ENCODE data around the gene SSC5D.
"Not testable (repeated sequence)": the region's sequence is repeated elsewhere in the genome, so short reads cannot be mapped to it uniquely, and the experiment has no call there.

The SSC5D gene

DNA sequence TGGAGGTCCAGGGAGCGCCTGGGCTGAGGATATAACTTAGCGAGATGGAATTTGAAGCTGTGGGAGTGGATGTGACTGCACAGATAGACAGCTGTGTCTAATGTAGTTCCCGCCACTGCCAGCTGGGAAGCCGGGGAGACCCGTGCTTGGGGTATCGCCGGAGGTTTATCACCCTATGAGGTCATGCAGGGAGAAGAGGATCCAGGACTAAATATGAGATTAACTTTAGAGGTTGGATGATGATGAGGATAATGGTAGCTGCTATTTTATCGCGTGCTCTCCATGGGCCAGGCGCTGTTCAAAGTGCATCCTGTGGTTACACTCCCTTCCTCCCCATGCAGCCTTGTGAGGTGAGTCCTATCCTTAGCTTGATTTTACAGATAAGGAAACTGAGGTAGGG is 19.9 kb downstream of the SSC5D start:
- no peak for DNase-seq

DNA sequence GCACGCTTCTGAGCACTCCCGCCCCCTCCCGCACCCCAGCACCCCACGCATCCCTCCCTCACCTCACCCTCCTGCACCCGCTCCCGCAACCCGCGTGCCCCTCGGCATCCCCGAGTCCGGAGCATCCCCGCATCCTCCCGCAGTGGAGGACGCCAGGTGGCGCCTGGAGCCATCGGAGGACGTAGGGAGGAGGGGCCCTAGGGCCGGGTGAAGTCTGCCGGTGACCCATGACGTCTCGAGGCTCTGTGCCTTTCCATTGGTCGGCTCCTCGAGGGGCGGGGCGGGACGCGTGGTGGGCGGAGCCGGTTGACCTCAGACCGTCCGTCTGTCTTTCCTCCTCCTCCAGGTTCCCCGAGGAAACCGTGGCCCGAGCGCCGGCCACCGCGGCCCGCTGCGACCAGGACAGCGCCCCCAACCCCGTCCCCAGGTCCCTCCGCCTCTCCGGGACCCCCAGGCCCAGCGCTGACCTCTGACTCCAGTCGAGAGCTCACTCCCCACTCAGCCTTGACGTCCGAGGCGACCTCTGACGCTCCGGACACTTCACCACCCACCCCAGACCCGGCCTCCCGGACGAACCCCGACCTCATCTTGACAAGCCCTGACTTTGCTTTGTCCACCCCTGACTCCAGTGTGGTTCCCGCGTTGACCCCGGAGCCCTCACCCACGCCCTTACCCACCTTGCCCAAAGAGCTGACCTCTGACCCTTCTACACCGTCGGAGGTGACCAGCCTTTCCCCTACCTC is 28.8 kb downstream of the SSC5D start:
- peak; percentile 92 for DNase-seq

DNA sequence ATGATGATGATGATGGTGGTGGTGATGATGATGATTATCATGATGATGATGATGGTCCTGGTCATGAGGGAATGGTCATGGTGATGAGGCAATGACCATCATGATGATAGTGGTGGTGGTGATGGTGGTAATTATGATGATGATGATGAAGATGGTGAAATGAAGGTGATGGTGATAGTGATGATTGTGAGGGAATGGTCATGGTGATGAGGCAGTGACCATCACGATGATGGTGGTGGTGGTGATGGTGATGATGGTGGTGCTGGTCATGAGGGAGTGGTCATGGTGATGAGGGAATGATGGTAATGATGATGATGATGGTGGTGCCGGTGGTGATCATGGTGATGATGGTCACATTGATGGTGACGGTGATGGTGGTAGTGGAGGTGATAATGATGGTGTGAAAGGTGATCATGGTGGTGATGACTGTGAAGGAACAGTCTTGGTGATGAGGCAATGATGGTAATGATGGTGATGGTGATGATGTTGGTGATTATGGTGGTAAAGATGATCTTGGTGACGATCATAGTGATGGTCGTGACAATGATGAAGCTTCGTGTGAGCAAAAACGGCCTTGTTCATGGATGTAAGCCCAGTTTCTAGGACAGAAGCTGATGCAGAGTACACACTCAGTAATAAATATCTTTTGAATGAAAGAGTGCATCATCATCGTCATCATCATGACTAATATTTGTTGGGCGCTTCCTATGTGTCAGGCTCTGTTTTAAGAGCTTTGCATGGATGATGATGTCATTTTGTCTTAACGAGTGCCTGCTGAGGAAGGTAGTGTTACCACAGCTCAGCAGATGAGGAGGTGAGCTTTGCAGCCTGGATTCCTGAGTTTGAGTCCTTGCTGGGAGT is 31.4 kb downstream of the SSC5D start:
- no peak for DNase-seq

DNA sequence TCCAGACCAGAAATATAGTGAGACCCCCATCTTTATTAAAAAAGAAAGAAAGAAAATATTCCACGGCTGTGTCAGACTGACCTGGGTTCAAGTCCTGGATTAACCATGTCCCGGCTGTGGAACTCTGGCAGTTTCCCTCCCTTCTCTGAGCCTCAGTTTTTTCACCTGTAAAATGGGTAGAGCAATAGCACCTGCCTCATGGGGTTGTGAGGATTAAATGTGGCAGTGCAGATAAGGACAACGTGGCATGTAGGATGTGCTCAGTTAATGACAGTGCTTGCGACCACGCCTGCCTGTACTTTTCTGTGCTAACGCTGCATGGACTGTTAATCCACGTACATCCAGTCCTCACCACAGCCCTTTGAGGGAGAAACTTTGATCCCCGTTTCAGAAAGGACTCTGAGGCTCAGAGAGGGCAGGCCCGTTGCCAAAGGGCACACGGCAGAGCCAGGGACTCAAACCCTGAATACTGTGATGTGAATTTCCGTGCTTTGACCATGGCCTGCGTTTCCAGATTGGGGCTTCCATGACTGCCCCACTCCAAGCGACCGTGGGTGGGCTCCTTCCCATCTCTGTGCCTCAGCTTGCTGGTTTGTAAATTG is 32.6 kb downstream of the SSC5D start:
- no peak for DNase-seq

DNA sequence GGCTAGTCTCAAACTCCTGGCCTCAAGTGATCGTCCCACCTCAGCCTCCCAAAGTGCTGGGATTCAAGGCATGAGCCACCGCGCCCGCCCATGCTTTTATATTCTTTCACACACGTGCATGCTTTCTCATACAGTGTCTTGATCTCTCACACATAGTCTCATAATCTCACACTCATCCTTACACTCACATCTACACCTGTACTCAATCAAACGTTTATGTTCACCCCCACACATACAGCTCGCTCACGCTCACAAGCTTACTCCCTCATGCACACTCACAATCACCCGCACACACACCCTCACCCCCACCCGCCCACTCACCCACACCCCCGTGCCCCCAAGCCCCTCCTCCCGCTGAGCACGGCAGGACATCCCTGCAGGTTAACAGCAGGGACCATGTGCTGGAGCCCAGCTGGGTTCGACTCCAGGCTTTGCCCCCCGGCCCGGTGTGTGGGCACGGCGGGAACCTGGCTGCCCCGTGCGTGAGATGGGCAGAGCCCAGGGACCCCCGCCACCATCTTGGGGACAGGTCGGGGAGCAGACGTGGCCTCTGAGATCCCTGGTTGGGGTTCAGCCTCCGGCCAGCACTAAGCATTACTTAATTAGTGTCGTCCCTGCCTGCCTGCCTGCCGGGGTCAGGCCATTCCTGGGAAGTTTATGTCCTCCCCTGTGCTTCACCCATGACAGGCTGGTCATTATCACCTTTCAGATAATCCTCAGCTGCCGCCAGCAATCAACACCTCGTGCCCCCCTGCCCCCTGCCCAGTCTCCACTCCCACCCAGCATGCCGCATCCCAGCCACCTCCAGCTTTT is 37.3 kb downstream of the SSC5D start:
- DNase-seq = no peak

DNA sequence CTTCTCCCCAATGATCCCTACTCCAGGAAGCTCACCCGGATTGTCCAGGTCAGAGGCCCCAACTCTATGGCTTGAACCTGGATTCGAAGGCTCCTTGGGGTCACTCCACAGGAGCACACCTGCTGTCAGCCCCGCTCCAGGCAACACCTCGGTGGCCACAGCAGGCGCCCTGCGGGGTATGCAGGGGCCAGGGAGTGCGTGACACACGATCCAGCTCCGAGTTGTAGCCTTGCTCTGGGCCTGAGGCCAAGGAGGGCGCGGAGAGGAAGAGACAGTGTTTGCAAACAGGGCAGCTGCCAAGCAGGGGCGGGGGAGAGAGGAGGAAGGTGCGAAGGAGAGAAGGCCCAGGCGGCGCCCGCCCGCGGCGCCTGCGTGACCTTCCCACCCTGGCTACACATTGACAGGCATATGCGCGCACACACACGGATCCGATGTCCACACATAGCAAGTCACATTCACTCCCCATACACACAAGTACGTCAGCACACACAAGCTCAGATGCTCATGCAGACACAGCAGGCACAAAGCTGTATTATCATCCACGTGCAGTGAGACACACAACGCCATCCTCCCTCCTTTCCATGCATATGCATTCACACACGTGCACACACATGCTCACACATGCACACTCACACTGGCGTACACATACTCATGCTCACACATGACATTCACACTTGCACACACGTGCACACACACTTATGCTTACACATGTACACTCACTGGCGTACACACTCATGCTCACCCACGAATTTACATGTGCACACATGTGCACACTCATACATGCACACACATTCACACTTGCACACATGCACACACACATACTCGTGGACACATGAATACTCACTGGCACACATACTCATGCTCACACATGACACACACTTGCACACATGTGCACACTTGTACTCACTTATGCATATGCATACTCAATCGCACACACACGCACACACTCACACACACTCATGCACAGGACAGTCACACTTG is 38.3 kb downstream of the SSC5D start:
- no peak for DNase-seq

DNA sequence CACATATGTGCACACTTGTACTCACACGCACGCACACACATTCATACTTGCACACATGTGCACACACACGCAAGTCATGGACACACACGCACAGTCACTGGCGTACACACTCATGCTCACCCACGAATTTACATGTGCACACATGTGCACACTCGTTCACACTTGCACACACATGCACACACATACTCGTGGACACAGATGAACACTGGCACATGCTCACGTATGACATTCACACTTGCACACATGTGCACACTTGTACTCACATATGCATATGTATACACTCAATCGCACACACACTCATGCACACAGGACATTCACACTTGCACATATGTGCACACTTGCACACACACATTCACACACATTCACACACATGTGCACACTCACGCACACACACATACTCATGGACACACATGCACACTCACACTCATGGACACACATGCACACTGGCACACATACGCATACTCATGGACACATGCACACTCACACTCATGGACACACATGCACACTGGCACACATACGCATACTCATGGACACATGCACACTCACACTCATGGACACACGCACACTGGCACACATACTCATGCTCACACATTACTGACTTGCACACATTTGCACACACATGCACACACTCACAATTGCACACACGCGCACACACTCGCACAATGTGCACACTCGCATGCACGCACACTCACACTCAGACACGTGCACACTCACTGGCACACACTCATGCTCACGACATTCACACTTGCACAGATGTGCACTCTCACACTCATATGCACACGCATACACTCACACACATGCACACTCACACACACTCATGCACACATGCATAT is 39.2 kb downstream of the SSC5D start:
- no peak for DNase-seq

DNA sequence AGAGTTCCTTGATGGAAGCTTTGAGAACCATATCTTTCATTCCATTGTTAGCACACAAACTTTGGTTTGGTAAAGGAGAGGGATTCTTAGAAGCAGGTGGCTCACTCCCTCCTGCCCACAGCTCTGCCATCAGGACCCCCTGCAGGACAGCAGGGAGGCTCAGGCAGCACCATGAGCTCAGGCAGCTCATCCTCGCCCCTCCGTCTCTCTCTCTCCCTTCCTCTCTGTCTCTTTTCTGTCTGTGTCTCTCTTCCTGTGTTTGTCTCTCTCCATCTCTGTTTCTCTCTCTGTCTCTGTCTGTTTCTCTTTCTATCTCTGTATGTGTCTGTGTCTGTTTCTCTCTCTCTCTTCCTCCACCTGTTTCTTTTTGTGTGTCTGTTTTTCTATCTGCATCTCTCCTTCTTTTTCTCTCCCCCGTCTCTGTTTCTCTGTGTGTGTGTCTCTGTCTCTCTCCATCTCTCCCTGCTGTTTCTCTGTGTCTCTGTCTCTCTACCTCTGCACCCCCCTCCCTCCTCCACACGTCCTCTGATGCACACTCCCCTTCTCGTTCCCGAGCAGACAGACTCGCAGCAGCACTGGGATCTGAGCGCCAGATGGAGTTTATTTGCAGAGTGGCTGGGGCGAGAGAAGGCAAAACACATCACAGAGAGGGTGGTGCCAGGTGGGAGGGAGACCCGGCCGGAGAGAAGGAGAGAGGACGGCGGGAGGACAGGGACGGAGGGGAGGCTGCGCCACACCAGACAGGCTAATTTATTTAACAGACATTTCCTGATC is 40.0 kb downstream of the SSC5D start:
- DNase-seq = no peak

DNA sequence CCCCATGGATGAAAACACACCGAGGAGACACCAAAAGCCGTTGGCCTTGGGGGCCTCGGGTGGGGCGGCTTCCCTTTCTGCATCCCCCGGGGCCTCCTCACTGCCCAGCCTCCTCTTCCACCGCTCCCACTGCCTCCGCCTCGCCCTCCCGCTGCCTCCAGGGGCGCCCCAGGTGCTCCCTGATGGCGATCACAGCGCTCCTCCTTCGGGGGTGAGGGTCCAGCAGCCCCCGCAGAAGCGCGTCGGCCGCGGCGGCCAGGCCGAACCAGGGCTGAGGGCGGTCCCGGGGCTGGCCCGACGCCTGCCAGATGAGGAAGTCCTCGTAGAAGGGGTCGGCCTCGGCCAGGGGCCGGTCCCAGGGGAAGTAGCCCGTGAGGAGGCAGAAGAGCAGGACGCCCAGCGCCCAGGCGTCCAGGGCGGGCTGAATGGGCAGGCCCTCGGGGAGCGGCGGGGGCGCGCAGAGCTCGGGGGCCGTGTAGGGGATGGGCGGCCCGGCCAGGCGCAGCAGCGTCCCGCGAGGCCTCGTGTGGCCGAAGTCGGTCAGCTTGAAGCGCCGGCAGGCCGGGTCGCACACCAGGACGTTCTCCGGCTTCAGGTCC is 41.5 kb downstream of the SSC5D start:
- no peak for DNase-seq

DNA sequence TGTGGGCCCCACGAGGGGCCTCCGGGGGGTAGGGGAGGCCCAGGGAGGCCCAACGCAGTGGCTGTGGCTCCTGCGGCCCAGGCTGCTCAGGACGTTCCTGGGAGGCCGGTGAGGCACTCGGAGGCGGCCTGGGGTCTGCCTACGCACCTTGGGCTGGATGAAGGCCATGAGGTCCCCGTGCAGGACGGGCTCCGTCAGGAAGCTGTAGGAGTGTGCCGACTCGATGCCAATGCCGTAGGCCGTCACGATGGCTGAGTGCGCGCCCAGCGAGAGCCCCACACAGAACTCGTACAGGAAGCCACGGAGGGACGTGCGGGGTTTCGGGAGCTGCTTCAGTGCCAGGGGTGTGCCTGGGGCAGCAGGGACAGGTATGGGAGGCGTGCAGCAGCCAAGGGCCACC is 42.8 kb downstream of the SSC5D start:
- no peak for DNase-seq

DNA sequence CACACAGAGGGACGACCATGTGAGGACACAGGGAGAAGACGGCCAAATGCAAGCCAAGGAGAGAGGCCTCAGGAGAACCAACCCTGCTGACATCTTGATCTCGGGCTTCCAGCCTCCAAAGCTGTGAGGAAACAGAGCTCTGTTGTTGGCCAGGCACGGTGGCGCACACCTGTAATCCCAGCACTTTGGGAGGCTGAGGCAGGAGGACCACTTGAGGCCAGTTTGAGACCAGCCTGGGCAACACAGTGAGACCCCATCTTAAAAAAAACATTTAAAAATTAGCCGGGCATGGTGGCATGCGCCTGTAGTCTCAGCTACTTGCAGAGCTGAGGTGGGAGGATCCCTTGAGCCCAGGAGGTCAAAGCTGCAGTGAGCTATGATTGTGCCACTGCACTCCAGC is 46.0 kb downstream of the SSC5D start:
- DNase-seq = not testable (repeated sequence)

DNA sequence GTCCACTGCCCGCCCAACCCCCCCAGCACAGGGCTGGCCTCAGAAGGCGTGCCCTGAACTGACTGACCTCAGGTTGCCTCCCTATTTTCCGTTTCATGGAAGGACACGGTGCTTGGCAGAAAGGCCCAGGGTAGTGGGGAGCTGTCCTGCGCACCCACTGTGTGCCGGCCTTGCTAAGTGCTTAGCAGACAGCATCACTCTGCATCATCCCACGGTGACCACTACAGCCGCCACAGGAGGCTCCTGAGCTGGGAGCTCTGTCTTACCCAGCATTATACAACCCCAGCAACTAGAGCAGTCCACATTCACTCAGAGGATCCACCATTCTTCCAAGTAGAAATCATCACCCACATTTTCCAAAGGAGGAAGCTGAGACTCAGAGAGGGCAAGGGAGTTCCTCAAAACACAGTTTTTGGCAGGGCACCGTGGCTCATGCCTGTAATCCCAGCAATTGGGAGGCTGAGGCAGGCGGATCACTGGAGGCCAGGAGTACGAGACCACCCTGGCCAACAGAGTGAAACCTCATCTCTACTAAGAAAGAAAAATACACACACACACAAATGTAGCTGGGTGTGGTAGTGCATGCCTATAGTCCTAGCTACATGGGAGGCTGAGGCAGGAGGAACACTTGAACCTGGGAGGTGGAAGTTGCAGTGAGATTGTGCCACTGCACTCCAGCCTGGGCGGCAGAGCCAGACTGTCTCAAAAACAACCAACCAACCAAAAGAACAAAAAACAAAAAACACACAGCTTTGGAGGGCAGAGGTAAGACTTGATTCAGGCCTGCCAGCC is 47.1 kb downstream of the SSC5D start:
- DNase-seq = no peak

DNA sequence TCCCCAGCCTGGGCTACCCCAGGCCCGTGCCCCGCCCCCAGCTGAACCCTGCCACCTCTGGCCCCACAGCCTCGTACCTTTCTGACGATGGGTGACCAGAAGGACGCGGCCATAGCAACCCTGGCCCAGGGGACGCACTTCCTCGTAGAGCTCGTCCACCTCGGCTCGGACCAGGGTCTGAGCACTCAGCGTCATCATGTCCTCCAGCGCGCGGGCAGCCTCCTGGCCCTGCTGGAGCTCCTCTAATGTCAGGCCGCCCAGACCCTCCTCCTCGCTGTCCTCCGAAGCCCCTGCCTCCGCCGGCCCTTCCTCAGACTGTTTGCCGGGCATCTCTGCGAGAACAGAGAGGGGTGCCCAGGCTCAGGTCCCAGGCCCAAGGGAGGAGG is 47.7 kb downstream of the SSC5D start:
- no peak for DNase-seq

DNA sequence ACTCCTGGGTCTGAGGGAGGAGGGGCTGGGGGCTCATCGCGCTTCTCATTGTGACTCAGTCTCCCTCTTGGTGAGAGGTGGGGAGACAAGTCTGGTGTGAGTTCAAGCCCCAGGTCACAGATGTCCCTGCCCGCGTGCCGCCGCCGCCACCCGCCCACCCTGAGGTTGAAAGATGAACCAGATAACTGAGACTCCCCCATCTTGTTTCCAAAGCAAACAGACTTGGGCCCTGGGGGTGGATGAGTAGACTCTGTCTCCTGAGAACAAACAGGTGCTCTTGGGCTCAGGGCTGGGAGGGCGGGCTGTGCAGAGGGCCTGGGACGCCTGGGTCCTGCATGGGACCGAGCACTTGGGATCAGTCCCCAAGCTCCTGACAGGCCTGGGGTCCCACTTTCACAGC is 48.1 kb downstream of the SSC5D start:
- no peak for DNase-seq

DNA sequence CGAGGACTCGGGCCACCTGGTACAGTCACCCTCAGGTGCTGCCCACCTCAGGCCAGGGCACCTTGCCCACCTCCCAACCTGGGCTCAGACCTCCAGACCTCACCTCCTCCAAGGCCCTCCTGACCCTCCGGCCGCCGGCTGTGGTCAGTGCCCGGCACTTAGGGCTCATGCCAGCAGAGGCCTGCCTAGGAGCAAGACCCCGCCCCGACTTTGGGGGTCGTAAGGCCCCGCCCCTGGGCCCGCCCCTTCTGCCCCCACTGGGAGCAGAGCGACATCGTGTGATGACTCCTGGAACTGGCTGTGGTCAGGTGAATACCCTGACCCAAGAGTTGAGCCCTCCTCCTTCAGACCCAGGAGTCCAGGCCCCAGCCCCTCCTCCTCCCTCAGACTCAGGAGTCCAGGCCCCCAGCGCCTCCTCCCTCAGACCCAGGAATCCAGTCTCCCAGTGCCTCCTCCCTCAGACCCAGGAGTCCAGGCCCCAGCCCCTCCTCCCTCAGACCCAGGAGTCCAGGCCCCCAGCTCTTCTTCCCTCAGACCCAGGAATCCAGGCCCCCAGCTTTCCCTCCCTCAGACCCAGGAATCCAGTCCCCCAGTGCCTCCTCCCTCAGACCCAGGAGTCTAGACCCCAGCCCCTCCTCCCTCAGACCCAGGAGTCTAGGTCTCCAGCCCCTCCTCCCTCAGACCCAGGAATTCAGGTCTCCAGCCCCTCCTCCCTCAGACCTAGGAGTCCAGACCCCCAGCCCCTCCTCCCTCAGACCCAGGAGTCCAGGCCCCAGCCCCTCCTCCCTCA is 48.9 kb downstream of the SSC5D start, which contains the start of gene SBK2:
SBK2 (minus strand) TSS at position 183 of the 790 bp plus-strand sequence. CDS start 839 bp downstream, outside the sequence.
- no peak for DNase-seq

DNA sequence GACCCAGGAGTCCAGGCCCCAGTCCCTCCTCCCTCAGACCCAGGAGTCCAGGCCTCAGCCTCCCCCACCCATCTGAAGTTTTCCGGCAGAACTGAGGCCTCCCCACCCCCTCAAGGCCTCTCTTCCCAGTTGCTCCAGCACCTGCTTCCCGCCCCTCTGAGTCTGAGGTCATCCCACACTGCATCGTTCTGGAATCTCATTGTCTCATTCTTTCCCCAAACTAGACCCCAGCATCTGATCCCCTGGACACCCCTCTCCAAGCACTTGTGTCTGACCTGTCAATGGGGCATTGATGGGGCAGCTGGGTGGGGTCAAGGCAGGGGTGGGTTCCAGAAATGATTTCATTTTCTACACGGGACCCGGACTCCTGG is 49.5 kb downstream of the SSC5D start:
- DNase-seq = no peak

DNA sequence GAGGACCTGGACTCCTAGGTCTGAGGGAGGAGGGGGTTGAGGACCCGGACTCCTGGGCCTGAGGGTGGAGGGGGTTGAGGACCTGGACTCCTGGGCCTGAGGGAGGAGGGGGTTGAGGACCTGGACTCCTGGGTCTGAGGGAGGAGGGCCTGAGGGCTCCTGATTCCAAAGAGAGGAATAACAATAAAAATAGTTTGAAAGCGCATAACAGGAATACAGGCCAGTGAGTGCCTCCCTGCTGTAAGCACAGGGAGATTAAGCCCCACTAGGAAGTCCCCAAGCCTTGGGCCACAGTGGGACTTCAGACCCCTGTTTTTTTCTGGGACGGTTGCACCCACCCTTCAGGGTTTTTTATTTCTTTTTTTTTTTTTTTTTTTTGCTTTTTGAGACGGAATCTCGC is 49.9 kb downstream of the SSC5D start:
- DNase-seq = no peak
